IMR-90 (cell line): ENCODE measurements around the gene KCNJ10. TPM values are rescaled to one million over a fixed set of nuclear protein-coding genes. Genes with fewer than 3 reads are reported as not detected.

Experiments used
- ATAC-seq: fragments of 200-7000 bp; cut with Tn5 transposase; 2 replicates; pipeline ENCODE4 v1.9.1; 2020; ENCODE audit warnings: low read depth, mild to moderate bottlenecking, moderate library complexity
- BruUV-seq: library from RNA; stranded (reverse); fragments of 400-500 nt; replicated peaks from 2 replicates; lab custom pipeline; 2021; lab: Mats Ljungman, UMichigan
- CTCF ChIA-PET: fragments of 300-600 bp; formaldehyde crosslinking; extraction: SDS; loops from one replicate; lab custom pipeline; 2021; ENCODE audit warnings: antibody characterized with exemption; lab: Yijun Ruan, JAX
- POLR2A ChIA-PET: fragments of 300-600 bp; sonication (Branson Sonifier 250); formaldehyde crosslinking; loops from one replicate; lab custom pipeline; 2022; ENCODE audit warnings: antibody characterized with exemption; ENCODE audit not compliant: unreplicated experiment; lab: Charles Lee
- DNase-seq: peaks from one replicate; pipeline ENCODE4 v3.0.0; 2013
- H2AFZ ChIP-seq: replicated peaks from 2 replicates; pipeline ENCODE3; 2013; ENCODE audit warnings: low read length, mild to moderate bottlenecking; ENCODE audit not compliant: poor library complexity
- H2AK5ac ChIP-seq: 2 replicates; pipeline ENCODE4 v1.6.1; 2013; ENCODE audit warnings: low read depth, low read length, inconsistent platforms
- H2AK9ac ChIP-seq: replicated peaks from 2 replicates; pipeline ENCODE3; 2013; ENCODE audit warnings: mild to moderate bottlenecking, low read depth, low read length, moderate library complexity; ENCODE audit not compliant: poor library complexity
- H2BK120ac ChIP-seq: 2 replicates; pipeline ENCODE4 v1.6.1; 2013; ENCODE audit warnings: low read depth, low read length, inconsistent platforms
- H2BK15ac ChIP-seq: 3 replicates; pipeline ENCODE4 v1.6.1; 2013; ENCODE audit warnings: low read depth, low read length, inconsistent platforms
- H2BK20ac ChIP-seq: 2 replicates; pipeline ENCODE4 v1.6.1; 2013; ENCODE audit warnings: low read depth, mild to moderate bottlenecking, inconsistent platforms, low read length, moderate library complexity
- H2BK5ac ChIP-seq: 2 replicates; pipeline ENCODE4 v1.6.1; 2013; ENCODE audit warnings: mild to moderate bottlenecking, low read depth, low read length, inconsistent platforms; ENCODE audit not compliant: poor library complexity, severe bottlenecking
- H3K14ac ChIP-seq: replicated peaks from 2 replicates; pipeline ENCODE4 v1.6.1; 2013; ENCODE audit warnings: low read depth, low read length, inconsistent platforms
- H3K18ac ChIP-seq: 2 replicates; pipeline ENCODE4 v1.6.1; 2013; ENCODE audit warnings: low read depth, low read length, control low read depth
- H3K23ac ChIP-seq: 2 replicates; pipeline ENCODE4 v1.6.1; 2013; ENCODE audit warnings: low read depth, low read length, inconsistent platforms
- H3K27ac ChIP-seq: 2 replicates; pipeline ENCODE4 v1.5.1; 2013; ENCODE audit warnings: mild to moderate bottlenecking, control low read depth, low read length; ENCODE audit not compliant: insufficient read depth
- H3K27me3 ChIP-seq: 2 replicates; pipeline ENCODE4 v1.6.1; 2013; ENCODE audit warnings: low read length; ENCODE audit not compliant: control insufficient read depth, insufficient read depth
- H3K36me3 ChIP-seq: 2 replicates; pipeline ENCODE4 v1.6.1; 2013; ENCODE audit warnings: low read length, mixed read lengths; ENCODE audit not compliant: control insufficient read depth, insufficient read depth
- H3K4ac ChIP-seq: 2 replicates; pipeline ENCODE4 v1.6.1; 2013; ENCODE audit warnings: low read depth, low read length, inconsistent platforms
- H3K4me1 ChIP-seq: 2 replicates; pipeline ENCODE4 v1.6.1; 2013; ENCODE audit warnings: low read length, mixed read lengths; ENCODE audit not compliant: control insufficient read depth, insufficient read depth
- H3K4me2 ChIP-seq: 2 replicates; pipeline ENCODE4 v1.6.1; 2013; ENCODE audit warnings: low read depth, mild to moderate bottlenecking, control low read depth, low read length, moderate library complexity
- H3K4me3 ChIP-seq: 2 replicates; pipeline ENCODE4 v1.5.1; 2013; ENCODE audit warnings: low read depth, mild to moderate bottlenecking, control low read depth, low read length, moderate library complexity; ENCODE audit not compliant: insufficient read depth
- H3K56ac ChIP-seq: 2 replicates; pipeline ENCODE4 v1.6.1; 2013; ENCODE audit warnings: low read length, inconsistent platforms; ENCODE audit not compliant: insufficient read depth; ENCODE audit errors: extremely low read depth
- H3K79me1 ChIP-seq, 2 experiments: 2 replicates each; pipeline ENCODE4 v1.6.1; 2013; ENCODE audit warnings: low read length in 2 of 2, inconsistent platforms in 1 of 2, low read depth in 1 of 2
- H3K9ac ChIP-seq: 2 replicates; pipeline ENCODE4 v1.6.1; 2013; ENCODE audit warnings: low read depth, low read length, control low read depth
- H3K9me1 ChIP-seq: 2 replicates; pipeline ENCODE4 v1.6.1; 2013; ENCODE audit warnings: low read length, inconsistent platforms; ENCODE audit not compliant: insufficient read depth
- H3K9me3 ChIP-seq: 2 replicates; pipeline ENCODE4 v1.6.1; 2013; ENCODE audit warnings: low read length; ENCODE audit not compliant: control insufficient read depth, insufficient read depth
- H4K20me1 ChIP-seq: 2 replicates; pipeline ENCODE4 v1.6.1; 2013; ENCODE audit warnings: low read length, inconsistent platforms; ENCODE audit not compliant: insufficient read depth
- H4K5ac ChIP-seq: 2 replicates; pipeline ENCODE4 v1.6.1; 2013; ENCODE audit warnings: mild to moderate bottlenecking, low read depth, low read length, control low read depth
- H4K8ac ChIP-seq, 2 experiments: 2 replicates each; pipeline ENCODE4 v1.6.1; 2013; ENCODE audit warnings: low read depth in 2 of 2, low read length in 2 of 2, control low read depth in 1 of 2, inconsistent platforms in 1 of 2
- H4K91ac ChIP-seq: 2 replicates; pipeline ENCODE4 v1.6.1; 2013; ENCODE audit warnings: low read depth, low read length, inconsistent platforms; ENCODE audit not compliant: insufficient read depth
- MAZ ChIP-seq: IDR thresholded peaks from 2 replicates; pipeline ENCODE4 v1.6.1; 2012; ENCODE audit warnings: low read depth, mild to moderate bottlenecking, low read length, improper control_type of control experiment, moderate library complexity, borderline replicate concordance
- WGBS, 2 experiments: methylation state at CpG; one replicate each; pipeline versions ENCODE4 v1.1.5 to v1.1.7; 2013; ENCODE audit warnings: missing lambda C conversion rate in 2 of 2; ENCODE audit not compliant: insufficient read length in 1 of 2; ENCODE audit errors: extremely low coverage in 2 of 2; 5-methylcytosine and 5-hydroxymethylcytosine counted together
- dilution Hi-C: fragments of 300-500 bp; cut with HindIII; formaldehyde crosslinking; loops from one replicate; pipeline ENCODE4 v1.14.3; 2018; ENCODE audit warnings: low sequenced_read_pairs; ENCODE audit not compliant: unreplicated experiment
- in situ Hi-C: fragments of 300-500 bp; cut with MboI; formaldehyde crosslinking; loops from 3 replicates; pipeline ENCODE4 v1.14.3; 2019; ENCODE audit warnings: low sequenced_read_pairs, inconsistent platforms, mixed read lengths
- intact Hi-C: fragments of 100-400 bp; cut with micrococcal nuclease; formaldehyde crosslinking; loops from 2 replicates; pipeline ENCODE4 v1.10.0; 2022
- polyA plus RNA-seq, 3 experiments: library from polyadenylated mRNA; depleted of rRNA; stranded (reverse); fragments of >200 nt; gene quantifications; 2 replicates each; pipeline ENCODE4 v1.2.3, GENCODE V29; 2012; ENCODE audit warnings: low replicate concordance in 1 of 3
- total RNA-seq: library from RNA; depleted of rRNA; stranded (reverse); fragments of >200 nt; gene quantifications from 2 replicates; pipeline ENCODE4 v1.2.3, GENCODE V29; 2012

The KCNJ10 gene
- total and polyA plus RNA-seq, 2 of the 4 experiments (the other 2 are of a cell fraction): not detected

- Histone ChIP-seq H2BK15ac (no peak overlapping the region), H4K5ac (no peak overlapping the region), H3K56ac (no peak overlapping the region), H3K9me1 (peaks cover 3% of the 10 kb centered on the region; the same call in 1 of the 2 replicates), H3K4me3 (no peak overlapping the region), H3K27me3 (peaks cover 27% of the 10 kb centered on the region), H3K9ac (no peak overlapping the region), H2AK9ac (no peak overlapping the region), H4K91ac (no peak overlapping the region), H4K8ac (no peak overlapping the region), H2BK120ac (no peak overlapping the region), H3K4ac (no peak overlapping the region), H2AFZ (no peak overlapping the region), H3K18ac (no peak overlapping the region), H3K9me3 (no peaks in the 10 kb centered on the region), H2BK5ac (no peak overlapping the region), H3K14ac (no peak overlapping the region), H3K4me1 (peaks cover 2% of the 10 kb centered on the region; the same call in 1 of the 2 replicates), H3K79me1 (no peaks in the 10 kb centered on the region), H4K20me1 (no peaks in the 10 kb centered on the region), H3K23ac (no peak overlapping the region), H2AK5ac (no peak overlapping the region), H3K27ac (no peak overlapping the region), H2BK20ac (no peak overlapping the region), H3K4me2 (no peak overlapping the region), H3K36me3 (no peaks in the 10 kb centered on the region; the same call in 1 of the 2 replicates)
- intact Hi-C loops (no loop called here), in situ Hi-C loops (no loop called here), dilution Hi-C loops (no loop called here)
- ATAC-seq: no peak
- ChIA-PET POLR2A (no interaction called here), CTCF (no interaction called here)
- no peak for TF ChIP-seq MAZ
- no TSS peak for BruUV-seq
- no peak for DNase-seq
- no CpG with 5 or more reads among the region's 6 CpGs for WGBS, 2 experiments
These were observed 96.5 kb downstream of the KCNJ10 start for GRCh38 chr1:159973350-159973940.
